ENCODE data around the gene ZNF541.

ZNF541 gene

DNA sequence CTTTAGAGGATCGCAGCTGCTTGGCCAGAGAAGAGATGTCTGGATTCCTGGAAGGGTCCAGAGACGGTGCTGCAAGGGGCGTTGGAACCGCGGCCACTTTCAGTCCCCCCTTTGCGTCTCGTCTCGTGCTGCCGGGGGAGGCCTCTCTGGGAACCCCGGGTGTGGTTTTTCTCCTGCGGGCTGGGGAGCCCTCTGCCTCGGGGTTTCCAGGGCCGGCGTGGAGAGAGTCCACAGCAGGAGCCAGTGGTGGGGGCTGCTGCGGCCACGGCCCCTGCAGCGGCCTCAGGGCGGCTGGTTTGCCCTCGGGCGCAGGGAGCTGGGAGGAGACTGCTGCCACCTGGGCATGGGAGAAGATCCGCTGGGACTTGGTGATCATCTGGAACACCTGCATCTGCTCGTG, 28.5 kb downstream of the ZNF541 start:
- DNase-seq: no peak

DNA sequence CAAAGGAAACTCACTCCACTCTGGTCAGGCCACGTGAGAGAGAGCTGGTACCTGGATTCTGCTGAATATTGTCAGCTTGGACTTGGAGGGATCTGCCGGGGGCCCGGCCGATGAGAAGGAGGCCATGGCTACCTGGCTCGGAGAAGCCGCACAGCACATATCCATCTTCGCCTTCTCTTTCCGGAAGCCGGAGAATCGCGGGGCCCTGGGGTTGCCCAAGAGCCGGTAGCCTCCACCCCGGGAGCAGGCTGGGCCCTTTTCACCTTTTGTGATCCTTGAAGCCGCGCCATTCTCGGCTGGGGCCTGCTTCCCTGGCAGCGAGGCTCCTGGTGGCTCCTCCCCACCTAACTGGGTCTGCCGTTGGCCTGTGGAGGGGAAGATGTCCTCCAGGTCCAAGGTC, 28.9 kb downstream of the ZNF541 start:
- DNase-seq: no peak

DNA sequence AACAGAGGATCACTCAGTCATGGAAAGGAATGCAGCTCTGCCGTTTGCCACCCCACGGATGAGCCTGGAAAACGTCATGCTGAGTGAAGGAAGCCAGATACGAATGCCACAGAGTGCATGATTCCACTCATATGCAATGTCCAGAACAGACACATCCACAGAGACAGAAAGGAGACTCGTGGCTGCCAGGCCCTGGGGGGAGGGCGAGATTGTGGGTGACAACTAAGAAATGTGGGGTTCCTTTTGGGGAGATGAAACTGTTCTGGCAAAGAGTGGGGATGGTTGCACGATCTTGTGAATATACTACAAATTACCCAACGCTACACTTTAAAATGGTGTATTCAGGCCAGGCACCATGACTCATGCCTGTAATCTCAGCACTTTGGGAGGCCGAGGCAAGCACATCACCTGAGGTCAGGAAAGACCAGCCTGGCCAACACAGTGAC, 30.9 kb downstream of the ZNF541 start:
- no peak for DNase-seq

DNA sequence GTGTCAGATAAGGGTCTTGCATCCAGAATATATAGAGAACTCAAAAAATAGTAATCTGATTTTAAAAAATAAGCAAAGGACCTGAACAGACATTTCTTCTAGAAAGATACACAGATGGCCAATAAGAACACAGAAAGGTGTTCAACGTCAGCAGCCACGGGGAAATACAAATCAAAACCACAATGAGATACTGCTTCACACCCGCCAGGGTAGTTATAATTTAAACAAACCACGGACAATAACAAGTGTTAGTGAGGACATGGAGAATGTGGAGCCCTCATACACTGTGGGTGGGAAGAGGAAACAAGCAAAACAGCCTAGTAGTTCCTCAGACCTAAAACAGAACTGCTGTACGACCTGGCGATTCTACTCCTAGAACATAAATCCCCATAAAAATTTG, 31.4 kb downstream of the ZNF541 start:
- no peak for DNase-seq

DNA sequence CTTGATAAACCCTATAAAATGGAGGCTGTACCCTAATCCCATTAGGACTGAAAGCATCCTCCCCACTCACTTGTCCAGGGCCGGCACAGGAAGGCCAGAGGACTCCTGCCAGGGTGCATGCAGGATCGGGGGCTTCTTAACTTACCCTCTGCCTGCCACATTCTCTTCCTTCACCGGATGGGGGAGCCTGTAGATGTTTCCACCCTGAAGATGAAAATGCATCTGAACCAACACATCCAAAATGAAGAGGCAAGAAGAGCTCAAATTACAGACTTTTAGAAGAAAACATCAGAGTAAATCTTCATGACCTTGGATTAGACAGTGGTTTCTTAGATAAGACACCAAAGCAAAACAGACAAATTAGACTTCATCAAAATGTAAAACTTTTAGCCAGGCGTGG, 32.2 kb downstream of the ZNF541 start:
- DNase-seq: no peak

DNA sequence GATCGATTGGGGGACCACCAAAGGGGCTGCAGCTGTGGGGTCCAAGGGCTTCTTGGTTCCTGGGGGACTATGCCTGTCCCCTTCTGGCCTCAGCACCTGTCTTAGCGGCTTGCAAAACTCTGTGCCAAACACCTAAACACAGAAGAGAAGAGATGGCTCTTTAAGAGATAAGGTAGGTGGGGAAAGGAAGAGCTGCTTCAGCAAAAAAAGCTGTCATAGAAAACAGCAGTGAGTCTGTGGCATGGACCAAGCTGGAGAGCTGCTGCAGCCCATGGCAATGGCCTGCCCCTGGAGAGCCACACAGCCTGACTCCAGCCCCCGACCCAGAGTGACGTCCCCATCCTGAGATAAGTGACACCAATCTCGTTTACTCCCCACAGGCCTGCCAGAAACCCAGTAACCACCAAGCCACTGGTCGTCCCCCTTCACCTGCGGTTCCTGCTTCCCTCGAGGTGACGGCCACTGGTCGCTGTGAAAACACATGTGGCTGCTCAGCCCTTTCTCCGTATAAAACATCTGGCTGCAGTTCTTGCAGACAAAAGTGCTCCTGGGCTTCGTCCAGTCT, 33.1 kb downstream of the ZNF541 start:
- no peak for DNase-seq

DNA sequence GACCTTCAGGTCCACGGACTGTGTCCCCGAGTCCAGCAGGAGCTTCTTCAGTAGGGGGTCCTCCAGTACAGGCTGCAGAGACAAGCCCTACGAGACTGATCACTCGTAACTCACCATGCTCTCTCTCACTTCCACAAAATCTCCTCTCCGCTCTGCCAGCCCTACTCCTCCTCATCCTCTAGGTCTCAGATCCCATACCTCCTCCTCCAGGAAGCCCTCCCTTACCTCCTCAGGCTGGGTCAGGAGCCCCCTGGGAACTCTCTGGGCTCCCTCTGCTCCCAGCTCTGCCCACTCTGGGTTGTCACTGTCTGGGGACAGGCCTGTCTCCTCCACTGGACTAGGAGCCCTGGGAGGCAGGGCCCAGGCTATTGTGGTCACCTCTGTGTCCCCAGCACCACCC, 34.1 kb downstream of the ZNF541 start:
- DNase-seq: no peak

DNA sequence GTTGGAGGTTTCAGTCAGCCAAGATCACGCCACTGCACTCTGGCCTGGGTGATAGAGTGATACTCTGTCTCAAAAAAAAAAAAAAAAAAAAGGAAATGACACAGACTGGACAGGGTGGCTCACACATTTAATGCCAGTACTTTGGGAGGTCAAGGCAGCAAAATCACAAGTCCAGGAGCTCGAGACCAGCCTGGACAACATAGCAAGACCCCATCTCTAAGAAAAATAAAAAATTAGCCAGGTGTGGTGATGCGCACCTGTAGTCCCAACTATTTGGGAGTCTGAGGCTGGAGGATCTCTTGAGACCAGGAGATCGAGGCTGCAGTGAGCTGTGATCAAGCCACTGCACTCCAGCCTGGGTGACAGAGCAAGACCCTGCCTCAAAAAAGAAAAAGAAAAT, 35.5 kb downstream of the ZNF541 start:
- no peak for DNase-seq

DNA sequence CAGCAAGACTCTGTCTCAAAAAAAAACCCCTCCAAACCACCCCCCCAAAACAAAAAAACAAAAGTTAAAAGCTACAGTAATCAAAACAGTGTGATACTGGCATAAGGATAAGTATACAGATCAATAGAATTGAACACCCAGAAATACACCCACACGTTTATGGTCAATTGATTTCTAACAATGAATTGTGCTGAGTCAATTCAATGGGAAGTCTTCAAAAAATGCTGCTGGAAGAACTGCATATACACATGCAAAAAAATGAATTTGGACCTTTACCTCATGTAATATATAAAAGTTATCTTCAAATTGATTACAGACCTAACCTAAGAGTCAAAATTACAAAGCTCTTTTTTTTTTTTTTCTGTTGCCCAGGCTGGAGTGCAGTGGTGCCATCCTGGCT, 38.3 kb downstream of the ZNF541 start:
- DNase-seq: no peak

DNA sequence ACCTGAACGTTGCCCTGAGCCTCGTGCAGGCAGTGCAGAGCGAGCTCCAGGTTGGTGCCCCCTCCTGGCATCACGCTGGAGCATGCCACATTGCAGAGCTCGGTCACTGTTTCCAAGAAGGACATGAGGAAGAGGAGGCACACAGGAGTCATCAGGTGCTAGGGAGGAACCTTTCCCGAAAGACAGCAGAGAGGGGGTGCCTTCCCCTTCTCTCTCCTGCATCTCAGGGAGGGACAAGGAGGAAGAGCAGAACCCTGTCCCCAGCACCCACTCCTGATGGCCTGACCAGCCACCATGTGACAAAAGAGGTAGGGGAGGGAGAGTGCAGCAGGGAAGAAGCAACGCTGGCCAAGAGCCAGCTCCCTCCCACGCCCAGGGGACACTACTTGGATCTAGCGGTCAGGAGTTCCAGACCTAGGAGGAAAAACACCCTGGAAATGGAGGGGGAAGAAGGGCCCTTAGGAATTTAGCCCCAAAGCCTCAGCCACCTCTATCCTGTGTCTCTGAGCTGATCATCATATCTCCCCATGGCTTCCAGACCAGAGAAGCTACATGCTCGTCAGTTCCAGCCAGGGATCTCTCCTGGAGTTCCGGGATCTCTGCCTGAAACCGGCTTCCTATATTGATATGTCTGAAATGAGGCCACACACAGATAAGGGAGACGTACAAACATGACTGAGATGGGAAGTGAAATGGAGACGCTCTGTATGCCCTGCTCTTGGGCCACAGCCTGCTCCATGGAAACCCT, 41.1 kb downstream of the ZNF541 start:
- no peak for DNase-seq

DNA sequence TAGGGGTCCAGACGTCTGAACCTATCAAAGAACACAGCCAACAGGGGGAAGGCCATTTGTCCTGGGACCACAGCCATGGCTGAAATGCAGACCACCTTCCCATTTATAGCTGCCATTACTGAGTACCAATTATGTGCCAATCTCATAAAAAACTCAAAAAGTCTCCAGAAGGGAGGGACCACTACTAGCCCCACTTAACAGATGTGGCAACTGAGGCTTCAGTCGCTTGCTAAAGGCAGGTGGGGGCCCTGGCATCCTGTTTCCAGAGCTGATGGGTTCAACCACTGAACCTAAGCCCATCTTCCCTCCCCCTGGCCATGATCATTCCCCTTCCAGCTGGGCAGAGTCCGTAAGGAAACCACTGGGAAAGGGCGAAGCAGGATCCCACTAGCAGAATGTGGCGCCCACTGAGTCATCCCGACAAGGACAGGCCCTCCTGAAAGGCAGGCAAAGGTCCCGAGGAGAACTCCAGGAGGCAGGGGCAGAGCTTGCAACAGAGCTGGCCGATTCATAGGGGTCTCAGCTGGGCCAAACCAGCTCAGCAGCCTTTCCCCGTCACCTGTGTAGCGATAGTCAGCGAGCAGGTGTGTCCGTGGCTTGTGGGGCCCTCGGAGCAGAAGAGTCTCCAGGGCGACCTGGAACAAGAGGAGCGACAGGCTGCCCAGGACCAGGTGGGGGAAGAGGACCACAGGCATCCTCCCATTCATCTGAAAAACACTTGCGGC, 43.8 kb downstream of the ZNF541 start:
- no peak for DNase-seq

DNA sequence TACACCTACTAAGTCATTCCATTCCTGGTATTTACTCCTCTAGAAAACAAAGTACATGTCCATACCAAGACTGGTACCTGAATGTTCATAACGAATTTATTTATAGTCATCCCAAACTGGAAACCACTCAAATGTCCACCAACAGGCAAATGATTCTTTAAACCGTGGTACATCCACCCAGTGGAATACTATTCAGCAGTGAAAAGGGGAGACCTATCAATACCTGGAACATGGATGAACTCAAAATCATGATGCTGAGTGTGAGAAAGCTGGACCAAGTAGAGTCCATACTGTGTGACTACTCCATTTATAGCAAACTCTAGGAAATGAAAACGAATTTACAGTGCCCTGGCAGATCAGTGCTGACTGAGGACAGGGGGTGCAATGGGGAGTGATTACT, 46.1 kb downstream of the ZNF541 start:
- DNase-seq: no peak

DNA sequence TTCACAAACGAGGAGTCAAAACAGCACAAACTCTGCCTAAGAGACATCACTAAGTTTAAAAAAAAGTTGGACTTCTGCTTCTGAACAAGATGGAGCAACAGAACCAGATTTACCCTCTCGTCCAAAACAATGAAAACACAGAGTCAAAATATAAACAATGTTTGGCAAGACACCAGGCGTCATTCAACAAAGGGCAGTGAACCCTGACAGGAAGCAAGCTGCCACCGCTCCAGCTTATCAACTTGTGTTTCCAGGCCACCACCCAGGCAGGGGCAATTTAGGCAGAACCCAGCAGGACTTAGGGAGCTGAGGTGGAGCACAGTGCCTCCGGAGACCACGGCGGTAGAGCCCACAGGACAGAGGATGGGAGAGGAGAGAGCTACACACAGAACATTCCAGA, 49.5 kb downstream of the ZNF541 start:
- no peak for DNase-seq

Measured in activated effector memory CD4-positive, alpha-beta T cell treated with anti-CD3 and anti-CD28 coated beads, Interleukin-2, amount 50 U/mL, for 16 hours (primary cell).